Measurements from ENCODE around the gene OGFOD3. TPM values are rescaled to one million over a fixed set of nuclear protein-coding genes. Genes with fewer than 3 reads are reported as not detected.

Gene OGFOD3
- polyA plus RNA-seq, 2 of the 4 experiments (the other 2 are of a cell fraction), result 15.2 to 19.8 TPM

GRCh38 chr17:82465023-82465603, 46.7 kb upstream of the OGFOD3 start:
- TF ChIP-seq RCOR1 (IDR thresholded peaks at IDR 0.05; ENCODE audit: low read depth, low read length) (no peak), JUN (IDR thresholded peaks at IDR 0.05) (no peak), FOXS1 (CRISPR knock-in tag; IDR thresholded peaks at IDR 0.05) (no peak), TFCP2L1 (CRISPR knock-in tag; IDR thresholded peaks at IDR 0.05) (no peak), RARB (CRISPR knock-in tag; IDR thresholded peaks at IDR 0.05) (no peak), ZC3H11A (IDR thresholded peaks at IDR 0.05) (no peak), NR3C1 (IDR thresholded peaks at IDR 0.05) (no peak), PHF8 (IDR thresholded peaks at IDR 0.05; ENCODE audit: borderline replicate concordance, low read depth) (no peak), CBX2 (IDR thresholded peaks at IDR 0.05; ENCODE audit: borderline replicate concordance, low read depth) (no peak), HDAC2 (IDR thresholded peaks at IDR 0.05) (no peak), TP53 (CRISPR knock-in tag; IDR thresholded peaks at IDR 0.05) (no peak), HES2 (IDR thresholded peaks at IDR 0.05) (no peak), POLR2A (IDR thresholded peaks at IDR 0.05; ENCODE audit: low read length) (no peak), ZFP36 (IDR thresholded peaks at IDR 0.05; ENCODE audit: borderline replicate concordance, partially characterized antibody) (no peak), EP300 (IDR thresholded peaks at IDR 0.05) (no peak), MYC (IDR thresholded peaks at IDR 0.05; ENCODE audit: borderline replicate concordance, low read length) (no peak)
- TF ChIP-seq, protein P1, sequence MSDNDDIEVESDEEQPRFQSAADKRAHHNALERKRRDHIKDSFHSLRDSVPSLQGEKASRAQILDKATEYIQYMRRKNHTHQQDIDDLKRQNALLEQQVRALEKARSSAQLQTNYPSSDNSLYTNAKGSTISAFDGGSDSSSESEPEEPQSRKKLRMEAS (IDR thresholded peaks at IDR 0.05), result no peak
- TF ChIP-seq, protein P2, sequence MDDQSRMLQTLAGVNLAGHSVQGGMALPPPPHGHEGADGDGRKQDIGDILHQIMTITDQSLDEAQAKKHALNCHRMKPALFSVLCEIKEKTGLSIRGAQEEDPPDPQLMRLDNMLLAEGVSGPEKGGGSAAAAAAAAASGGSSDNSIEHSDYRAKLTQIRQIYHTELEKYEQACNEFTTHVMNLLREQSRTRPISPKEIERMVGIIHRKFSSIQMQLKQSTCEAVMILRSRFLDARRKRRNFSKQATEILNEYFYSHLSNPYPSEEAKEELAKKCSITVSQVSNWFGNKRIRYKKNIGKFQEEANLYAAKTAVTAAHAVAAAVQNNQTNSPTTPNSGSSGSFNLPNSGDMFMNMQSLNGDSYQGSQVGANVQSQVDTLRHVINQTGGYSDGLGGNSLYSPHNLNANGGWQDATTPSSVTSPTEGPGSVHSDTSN (IDR thresholded peaks at IDR 0.05), result no peak
- TF ChIP-seq, protein P3, sequence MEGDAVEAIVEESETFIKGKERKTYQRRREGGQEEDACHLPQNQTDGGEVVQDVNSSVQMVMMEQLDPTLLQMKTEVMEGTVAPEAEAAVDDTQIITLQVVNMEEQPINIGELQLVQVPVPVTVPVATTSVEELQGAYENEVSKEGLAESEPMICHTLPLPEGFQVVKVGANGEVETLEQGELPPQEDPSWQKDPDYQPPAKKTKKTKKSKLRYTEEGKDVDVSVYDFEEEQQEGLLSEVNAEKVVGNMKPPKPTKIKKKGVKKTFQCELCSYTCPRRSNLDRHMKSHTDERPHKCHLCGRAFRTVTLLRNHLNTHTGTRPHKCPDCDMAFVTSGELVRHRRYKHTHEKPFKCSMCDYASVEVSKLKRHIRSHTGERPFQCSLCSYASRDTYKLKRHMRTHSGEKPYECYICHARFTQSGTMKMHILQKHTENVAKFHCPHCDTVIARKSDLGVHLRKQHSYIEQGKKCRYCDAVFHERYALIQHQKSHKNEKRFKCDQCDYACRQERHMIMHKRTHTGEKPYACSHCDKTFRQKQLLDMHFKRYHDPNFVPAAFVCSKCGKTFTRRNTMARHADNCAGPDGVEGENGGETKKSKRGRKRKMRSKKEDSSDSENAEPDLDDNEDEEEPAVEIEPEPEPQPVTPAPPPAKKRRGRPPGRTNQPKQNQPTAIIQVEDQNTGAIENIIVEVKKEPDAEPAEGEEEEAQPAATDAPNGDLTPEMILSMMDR (IDR thresholded peaks at IDR 0.05), result no peak
- Histone ChIP-seq H3K27ac (no peak overlapping the region), H3K9me3 (no peaks in the 10 kb centered on the region), H3K4me1 (no peaks in the 10 kb centered on the region), H3K4me2 (no peak overlapping the region), H3K4me3 (no peak overlapping the region)
- FAIRE-seq (no peak), DNase-seq (ENCODE audit: low read depth in 1 of 2, low spot score in 1 of 2) (no peak), ATAC-seq (no peak)
- WGBS (ENCODE audit: missing lambda C conversion rate), result 85% methylated on average over 7 of the region's 7 CpGs
- ChIA-PET POLR2A (no interaction called here), CTCF (interaction anchor here (1.4 to 1.6 kb wide), 2 partner anchors 11 to 17 kb away, joined by 4 to 5 read pairs; no protein-coding TSS in a partner anchor)

GRCh38 chr17:82464567-82464929, 46.2 kb upstream of the OGFOD3 start:
- H3K4me2 ChIP-seq, result no peak overlapping the region
- H3K9me3 ChIP-seq, result no peaks in the 10 kb centered on the region
- WGBS (ENCODE audit: missing lambda C conversion rate), result 96% methylated on average over 11 of the region's 11 CpGs
- ChIA-PET CTCF (interaction anchor here (1.3 to 1.6 kb wide), 3 partner anchors 11 to 23 kb away, joined by 3 to 5 read pairs (median 4); no protein-coding TSS in a partner anchor), POLR2A (no interaction called here)
- no peak for DNase-seq (ENCODE audit: low read depth in 1 of 2, low spot score in 1 of 2)
- FAIRE-seq, result no peak
- ATAC-seq, result no peak
- no peak overlapping the region for H3K4me3 ChIP-seq
- H3K4me1 ChIP-seq, result peaks cover 2% of the 10 kb centered on the region; the same call in 2 of the 3 replicates
- H3K27ac ChIP-seq, result no peak overlapping the region
- no peak for TF ChIP-seq FOSB (CRISPR knock-in tag; IDR thresholded peaks at IDR 0.05)
- TF ChIP-seq MAZ (IDR thresholded peaks at IDR 0.05; ENCODE audit: borderline replicate concordance, low read depth, low read length), result no peak
- no peak for TF ChIP-seq CBX8 (IDR thresholded peaks at IDR 0.05)
- no peak for TF ChIP-seq REST (IDR thresholded peaks at IDR 0.05)
- no peak for TF ChIP-seq ZFP36 (IDR thresholded peaks at IDR 0.05; ENCODE audit: borderline replicate concordance, partially characterized antibody)
- TF ChIP-seq GATA3 (IDR thresholded peaks at IDR 0.05; ENCODE audit: borderline replicate concordance), result no peak
- TF ChIP-seq EP300 (IDR thresholded peaks at IDR 0.05), result no peak
- TF ChIP-seq JUN (IDR thresholded peaks at IDR 0.05), result no peak
- TF ChIP-seq KDM1A (IDR thresholded peaks at IDR 0.05; ENCODE audit: low read depth), result no peak
- no peak for TF ChIP-seq RNF2 (IDR thresholded peaks at IDR 0.05; ENCODE audit: borderline replicate concordance, low read depth)
- no peak for TF ChIP-seq SREBF2 (IDR thresholded peaks at IDR 0.05)
- TF ChIP-seq RAD21 (conservative IDR thresholded peaks at IDR 0.05 in 1 of 2, IDR thresholded peaks at IDR 0.05 in 1 of 2), result no peak
- TF ChIP-seq ATOH8 (CRISPR knock-in tag; IDR thresholded peaks at IDR 0.05; ENCODE audit: low read depth), result no peak
- TF ChIP-seq CEBPB (IDR thresholded peaks at IDR 0.05), result no peak
- TF ChIP-seq, protein P1 (IDR thresholded peaks at IDR 0.05), result no peak
